DMS 273 (cell line): Measurements from ENCODE around the gene IFIT3.
"Not testable (repeated sequence)": the region's sequence is repeated elsewhere in the genome, so short reads cannot be mapped to it uniquely, and the experiment has no call there.

Source experiments
- DNase-seq: peaks from one replicate; lab custom pipeline; 2025; ENCODE audit not compliant: unreplicated experiment; lab: John Stamatoyannopoulos, UW

The IFIT3 gene, protein sequence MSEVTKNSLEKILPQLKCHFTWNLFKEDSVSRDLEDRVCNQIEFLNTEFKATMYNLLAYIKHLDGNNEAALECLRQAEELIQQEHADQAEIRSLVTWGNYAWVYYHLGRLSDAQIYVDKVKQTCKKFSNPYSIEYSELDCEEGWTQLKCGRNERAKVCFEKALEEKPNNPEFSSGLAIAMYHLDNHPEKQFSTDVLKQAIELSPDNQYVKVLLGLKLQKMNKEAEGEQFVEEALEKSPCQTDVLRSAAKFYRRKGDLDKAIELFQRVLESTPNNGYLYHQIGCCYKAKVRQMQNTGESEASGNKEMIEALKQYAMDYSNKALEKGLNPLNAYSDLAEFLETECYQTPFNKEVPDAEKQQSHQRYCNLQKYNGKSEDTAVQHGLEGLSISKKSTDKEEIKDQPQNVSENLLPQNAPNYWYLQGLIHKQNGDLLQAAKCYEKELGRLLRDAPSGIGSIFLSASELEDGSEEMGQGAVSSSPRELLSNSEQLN

DNA sequence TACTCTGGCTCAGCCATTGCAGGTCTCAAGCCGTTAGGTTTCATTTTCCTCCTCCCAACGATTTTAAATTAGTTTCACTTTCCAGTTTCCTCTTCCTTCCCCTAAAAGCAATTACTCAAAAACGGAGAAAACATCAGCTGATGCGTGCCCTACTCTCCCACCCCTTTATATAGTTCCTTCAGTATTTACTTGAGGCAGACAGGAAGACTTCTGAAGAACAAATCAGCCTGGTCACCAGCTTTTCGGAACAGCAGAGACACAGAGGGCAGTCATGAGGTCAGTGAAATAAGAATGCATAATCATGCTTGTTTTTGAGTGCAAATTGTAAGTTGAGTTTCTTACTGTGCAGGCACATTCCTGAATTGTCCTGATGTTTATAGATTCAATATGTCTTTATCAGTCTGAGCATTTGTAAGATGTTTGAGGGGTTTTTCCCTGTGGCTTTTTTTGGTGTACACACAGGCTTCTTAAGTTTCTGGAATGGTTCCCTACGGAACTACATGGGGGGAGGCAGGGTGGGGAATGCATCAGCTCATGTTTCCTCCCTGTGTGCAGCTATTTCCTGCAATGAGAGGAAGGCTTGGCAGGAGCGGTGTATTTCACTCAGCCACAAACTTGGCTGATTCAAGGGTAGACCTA lies at the start of gene IFIT3:
IFIT3 (plus strand) TSS at position 195 of the 639 bp plus-strand sequence; CDS start at position 272, 77 bp downstream.
- peak; percentile 83 for DNase-seq

DNA sequence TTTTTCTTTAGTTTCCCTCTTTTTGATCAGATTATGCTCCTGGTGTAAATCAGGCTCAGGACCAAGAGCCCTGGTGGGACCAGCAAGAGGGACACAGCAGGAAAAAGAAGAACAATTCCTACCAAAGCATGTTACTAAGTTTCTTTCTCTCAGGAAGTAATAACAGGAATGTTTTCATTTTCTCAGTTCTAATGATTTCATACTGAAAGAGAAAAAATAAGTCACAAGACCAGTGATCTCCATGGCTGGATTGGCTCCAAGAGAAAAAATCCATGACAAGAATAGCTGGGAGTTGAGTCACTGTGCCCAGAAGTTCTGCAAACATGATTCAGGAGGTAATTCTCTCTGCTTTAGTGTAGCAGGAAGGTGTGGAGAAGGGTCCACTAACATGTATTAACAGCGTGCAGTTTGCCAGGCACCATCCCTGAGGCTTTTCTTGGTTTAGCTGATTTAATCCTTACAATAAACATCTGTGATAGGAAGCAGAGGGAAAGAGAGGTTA lies 49.7 kb upstream of the IFIT3 start:
- DNase-seq, result peak; percentile 20

GRCh38 chr10:89278900-89279392 lies 48.9 kb upstream of the IFIT3 start:
- DNase-seq, result no peak

GRCh38 chr10:89279421-89279869 lies 48.4 kb upstream of the IFIT3 start:
- DNase-seq, result peak; percentile 8

DNA sequence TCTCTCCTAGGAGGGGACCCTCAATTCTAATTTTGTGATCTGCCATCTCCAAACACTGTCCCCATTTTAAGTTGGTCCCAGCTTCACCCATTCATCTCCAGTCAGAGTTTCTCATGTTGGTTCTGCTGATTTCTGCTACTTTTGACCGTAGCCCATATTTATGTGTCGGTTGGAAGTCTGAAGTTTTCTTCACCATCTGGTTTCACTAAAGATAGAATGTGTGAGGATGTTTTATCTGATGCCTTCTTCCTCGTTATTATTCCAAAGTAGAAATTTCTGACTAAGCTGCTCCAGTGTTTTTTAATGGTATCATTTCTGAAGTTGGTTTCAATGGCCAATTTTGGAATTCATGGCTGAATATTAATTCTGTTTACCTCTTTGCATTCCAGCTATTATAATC lies 47.3 kb upstream of the IFIT3 start:
- no peak for DNase-seq

DNA sequence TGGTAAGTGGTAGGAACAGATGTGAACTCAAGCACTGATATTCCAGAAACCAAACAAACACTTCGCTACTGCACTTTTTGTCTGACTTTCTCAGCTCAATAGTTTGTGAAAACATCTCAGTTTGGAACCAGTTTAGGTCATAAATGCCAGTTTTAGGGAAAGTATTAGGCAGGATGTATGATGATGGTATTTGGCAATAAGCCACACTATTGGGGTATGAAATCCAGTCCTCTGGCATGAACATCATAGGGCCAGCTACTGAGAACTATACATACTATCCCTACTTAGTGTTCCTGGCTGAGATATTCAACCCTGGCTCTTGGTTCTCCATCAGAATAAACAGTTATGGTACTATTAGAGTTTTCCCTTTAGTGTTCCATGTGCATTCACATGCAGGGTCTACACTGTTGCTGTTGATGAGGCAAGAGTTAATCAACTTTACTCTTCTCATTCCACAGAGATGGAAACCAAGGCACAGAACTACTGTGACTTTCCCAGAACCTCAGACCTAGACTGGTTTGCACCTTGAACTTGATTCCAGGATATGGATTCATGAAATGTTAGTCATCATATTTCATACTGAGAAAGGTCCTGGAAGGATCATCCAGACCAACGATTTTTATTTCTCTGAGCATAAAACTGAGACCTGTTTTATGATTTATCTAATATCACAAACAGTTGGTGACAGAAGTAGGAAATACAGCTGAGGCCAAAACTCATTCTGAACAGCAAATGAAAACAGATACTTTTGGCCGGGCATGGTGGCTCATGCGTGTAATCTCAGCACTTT lies 46.0 kb upstream of the IFIT3 start:
- DNase-seq, result no peak

DNA sequence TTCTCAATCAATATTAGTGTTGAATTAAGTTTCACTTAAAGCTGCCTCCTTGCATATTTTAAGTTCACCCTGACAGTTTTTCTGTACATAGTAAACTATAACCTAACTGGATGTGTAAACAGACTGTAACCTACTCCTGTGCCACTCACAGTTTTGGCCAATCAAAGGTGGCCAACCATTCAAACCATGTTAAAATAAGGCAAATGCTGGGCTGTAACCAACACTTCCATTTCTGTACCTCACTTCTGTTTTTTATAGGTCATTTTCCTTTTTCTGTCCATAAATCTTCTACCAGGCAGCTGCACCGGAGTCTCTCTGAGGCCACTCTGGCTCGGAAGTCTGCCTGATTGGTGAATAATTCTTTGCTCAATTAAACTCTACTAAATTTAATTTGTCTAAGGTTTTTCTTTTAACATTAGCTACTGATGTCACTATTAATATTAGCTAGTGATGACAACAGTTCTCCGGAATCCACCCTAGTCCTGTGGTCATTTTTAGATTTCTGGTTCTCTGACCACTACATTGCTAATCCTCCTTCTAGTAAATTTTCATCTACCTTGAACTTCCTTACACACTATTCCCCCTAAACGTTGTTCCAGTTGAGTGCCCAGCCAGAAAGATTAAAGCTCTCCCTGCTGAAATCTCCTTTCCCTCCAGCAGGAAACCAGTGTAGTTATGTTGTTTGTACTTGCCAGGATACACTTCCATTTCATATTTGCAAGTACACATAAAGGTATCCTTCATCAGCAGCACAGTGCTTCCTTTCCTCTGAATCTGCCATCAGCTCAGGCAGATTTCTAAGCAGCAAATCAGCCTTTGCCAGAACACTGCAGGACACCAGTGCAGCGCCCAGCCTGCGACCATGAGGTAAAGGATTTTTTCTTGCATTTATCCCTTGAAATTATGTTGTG lies 44.5 kb upstream of the IFIT3 start:
- DNase-seq, result no peak

DNA sequence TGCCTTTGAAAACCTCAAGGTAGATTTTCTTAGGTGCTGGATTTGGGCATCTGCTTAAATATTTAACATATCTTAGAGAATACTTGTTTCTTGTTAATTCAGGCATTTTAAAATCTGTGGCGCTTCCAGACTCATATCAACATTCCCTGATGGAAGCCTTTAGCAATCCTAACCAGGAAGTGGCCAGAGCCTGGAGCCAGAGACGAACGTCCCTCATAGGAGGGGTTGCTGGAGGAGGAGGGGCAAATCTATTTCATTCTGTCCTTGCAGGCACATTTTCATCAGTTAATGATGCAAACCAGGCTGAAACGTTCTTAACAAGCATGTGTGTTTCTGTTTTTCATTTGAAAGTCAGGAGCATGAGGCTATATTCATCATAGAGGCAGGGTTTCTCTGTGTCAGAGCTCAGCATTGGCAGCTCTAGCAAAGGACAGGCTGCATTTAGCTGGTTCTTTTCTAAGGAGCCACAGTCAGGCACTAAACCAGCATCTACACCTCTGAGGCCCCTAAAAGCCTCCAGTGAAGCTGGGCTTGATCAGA lies 43.8 kb upstream of the IFIT3 start:
- peak; percentile 16 for DNase-seq

GRCh38 chr10:89284711-89285110 lies 43.1 kb upstream of the IFIT3 start:
- not testable (repeated sequence) for DNase-seq

DNA sequence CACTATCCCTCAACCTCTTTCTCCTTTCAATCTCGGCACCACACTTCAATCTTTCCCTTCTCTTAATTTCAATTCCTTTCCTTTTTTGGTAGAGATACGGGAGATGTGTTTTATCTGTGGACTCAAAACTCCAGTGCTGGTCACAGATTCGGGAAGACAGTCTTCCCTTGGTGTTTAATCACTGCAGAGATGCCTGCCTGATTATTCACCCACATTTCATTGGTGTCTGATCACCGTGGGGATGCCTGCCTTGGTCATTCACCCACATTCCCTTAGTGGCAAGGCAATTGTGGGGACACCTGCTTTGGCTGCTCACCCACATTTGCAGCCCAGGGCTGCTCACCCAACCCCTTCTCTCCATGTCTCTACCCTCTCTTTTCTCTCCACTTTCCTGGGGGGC lies 42.5 kb upstream of the IFIT3 start:
- DNase-seq, result not testable (repeated sequence)

DNA sequence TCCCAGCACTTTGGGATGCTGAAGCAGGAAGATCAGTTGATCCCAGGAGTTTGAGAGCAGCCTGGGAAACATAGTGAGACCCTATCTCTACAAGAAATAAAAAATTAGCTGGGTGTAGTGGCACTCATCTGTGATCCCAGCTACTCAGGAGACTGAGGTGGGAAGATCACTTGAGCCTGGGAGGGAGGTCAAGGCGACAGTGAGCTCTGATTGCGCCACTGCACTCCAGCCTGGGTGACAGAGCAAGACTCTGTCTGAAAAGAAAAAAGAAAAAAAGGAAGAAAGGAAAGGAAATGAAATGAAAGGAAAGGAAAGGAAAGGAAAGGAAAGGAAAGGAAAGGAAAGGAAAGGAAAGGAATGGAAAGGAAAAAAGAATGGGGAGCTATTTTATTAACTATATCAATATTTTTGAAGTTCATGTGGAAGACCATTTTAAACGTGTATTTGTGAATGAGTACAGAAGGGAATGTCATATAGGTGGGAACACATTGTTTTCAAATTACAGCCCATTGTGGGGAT lies 33.0 kb upstream of the IFIT3 start:
- DNase-seq, result no peak

- DNase-seq, result no peak
Observed at GRCh38 chr10:89295597-89295996, 32.2 kb upstream of the IFIT3 start.

GRCh38 chr10:89296220-89296648 lies 31.6 kb upstream of the IFIT3 start:
- DNase-seq, result no peak

DNA sequence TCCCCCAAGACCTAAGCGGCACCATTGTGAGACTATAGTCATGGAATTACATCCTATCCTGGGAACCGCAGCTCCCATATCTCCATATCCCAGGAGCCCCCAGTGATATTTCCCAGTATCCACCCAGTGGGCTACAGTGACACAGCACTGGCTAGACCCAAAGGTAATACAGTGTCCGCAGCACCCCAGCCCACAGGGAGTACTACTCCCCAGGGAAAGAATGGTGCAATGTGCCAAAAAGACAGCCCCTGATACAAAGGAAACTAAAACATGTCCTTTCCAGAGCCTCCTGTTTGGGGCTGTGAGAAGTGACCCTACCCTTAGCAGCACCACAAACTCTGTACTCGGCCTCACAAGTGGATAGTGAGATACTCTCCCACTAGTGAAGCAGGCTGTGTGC lies 30.4 kb upstream of the IFIT3 start:
- DNase-seq, result no peak

DNA sequence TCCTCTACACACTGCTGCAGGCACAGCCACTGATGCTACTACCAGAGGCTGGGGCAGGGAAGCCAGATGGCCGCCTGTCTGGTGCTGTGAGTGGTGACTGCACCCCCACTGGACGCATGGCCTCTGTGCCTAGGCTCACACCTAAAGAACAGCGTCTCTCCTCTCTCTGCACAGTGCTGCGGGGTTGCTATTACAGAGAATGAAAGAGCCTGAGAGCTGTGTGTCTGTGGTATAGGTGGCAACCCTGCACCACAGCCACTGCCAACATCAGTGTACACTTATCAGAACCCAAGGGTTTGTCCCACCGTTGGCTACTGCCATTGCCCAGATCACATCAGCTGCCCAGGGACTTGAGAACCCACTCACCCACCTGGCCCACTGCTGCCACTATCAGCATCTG lies 30.0 kb upstream of the IFIT3 start:
- no peak for DNase-seq

DNA sequence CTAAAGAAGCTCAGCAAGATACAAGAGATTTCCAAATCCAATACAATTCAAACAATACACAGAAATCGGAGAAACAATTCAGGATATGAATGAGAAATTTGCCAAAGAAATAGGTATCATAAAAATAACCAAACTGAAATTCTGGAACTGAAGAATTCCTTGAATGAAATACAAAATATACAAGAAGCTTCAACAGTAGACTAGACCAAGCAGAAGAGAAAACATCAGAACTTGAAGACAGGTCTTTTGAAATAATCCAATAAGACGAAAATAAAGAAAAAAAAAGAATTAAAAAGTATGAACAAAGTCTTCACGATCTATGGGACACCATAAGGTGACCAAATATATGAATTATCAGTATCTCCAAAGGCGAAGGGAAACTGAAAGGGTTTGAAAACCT lies 28.8 kb upstream of the IFIT3 start:
- DNase-seq, result no peak

- peak; percentile 5 for DNase-seq
Observed at GRCh38 chr10:89301232-89301631, 26.6 kb upstream of the IFIT3 start.

DNA sequence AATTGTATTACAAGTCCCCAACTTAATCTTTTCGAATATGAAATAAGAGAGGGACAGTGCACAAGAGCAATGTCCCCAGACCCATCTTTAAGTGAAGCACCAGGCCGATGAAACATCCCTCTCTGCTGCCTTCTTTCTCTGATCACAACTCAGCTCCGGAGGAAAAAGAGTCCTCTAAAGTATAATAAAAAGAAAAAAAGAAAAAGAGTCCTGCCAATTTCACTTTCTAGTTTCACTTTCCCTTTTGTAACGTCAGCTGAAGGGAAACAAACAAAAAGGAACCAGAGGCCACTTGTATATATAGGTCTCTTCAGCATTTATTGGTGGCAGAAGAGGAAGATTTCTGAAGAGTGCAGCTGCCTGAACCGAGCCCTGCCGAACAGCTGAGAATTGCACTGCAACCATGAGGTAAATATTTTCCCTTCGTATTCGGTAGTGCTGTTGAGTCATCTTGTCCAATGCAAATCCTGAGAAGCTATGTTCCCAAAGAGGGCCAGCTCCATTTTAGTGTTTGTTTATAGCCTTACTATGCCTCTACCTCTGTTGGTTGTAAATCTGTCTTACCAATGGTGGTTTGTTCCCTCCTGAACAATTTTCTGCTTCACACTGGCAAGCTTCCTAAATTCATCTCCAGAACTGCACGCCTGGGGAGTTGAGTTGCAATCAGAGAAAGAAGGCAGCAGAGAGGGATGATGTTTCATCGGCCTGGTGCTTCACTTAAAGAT lies 25.9 kb upstream of the IFIT3 start, which contains the start of gene IFIT2:
IFIT2 (plus strand) TSS at position 326 of the 725 bp plus-strand sequence; CDS start at position 404, 78 bp downstream.
- DNase-seq, result peak; percentile 45

- DNase-seq, result peak; percentile 4
Observed at GRCh38 chr10:89302625-89303024, 25.2 kb upstream of the IFIT3 start.
